ENCODE results near the gene USP35.

Gene USP35

GRCh38 chr11:78149646-78150045 lies 39.1 kb upstream of the USP35 start:
- H2AK5ac ChIP-seq (ENCODE audit: low read length), result no peak overlapping the region
- H3K4me3 ChIP-seq (ENCODE audit: low read length), result no peak overlapping the region
- H3K56ac ChIP-seq (ENCODE audit: low read length), result no peak overlapping the region
- DNase-seq, result no peak
- no peak overlapping the region for H2BK15ac ChIP-seq (replicated peaks; ENCODE audit: low read depth)
- no peaks in the 10 kb centered on the region for H3K4me1 ChIP-seq (ENCODE audit: control insufficient read depth, low read depth, low read length)
- no peak overlapping the region for H2BK5ac ChIP-seq (ENCODE audit: low read length)
- H3K18ac ChIP-seq (ENCODE audit: low read length), result no peak overlapping the region
- WGBS (ENCODE audit: extremely low coverage, insufficient coverage, low lambda C conversion rate), result no CpG with 5 or more reads among the region's 1 CpG
- no peak overlapping the region for H2BK120ac ChIP-seq (ENCODE audit: low read depth, low read length)
- H3K27me3 ChIP-seq (ENCODE audit: insufficient read depth, low read length, poor library complexity), result no peaks in the 10 kb centered on the region
- no peak overlapping the region for H4K8ac ChIP-seq (ENCODE audit: low read depth, low read length)
- H3K36me3 ChIP-seq (ENCODE audit: control insufficient read depth, insufficient read depth, low read length), result no peaks in the 10 kb centered on the region
- no peak overlapping the region for H3K4me2 ChIP-seq (ENCODE audit: low read length)
- no peaks in the 10 kb centered on the region for H3K79me2 ChIP-seq (ENCODE audit: control insufficient read depth, insufficient read depth, low read length)
- no peak overlapping the region for H3K9ac ChIP-seq (ENCODE audit: low read length)
- no peak overlapping the region for H3K27ac ChIP-seq (ENCODE audit: low read depth, low read length)
- H3K4ac ChIP-seq (ENCODE audit: low read depth, low read length), result no peak overlapping the region
- no peaks in the 10 kb centered on the region for H3K79me1 ChIP-seq (ENCODE audit: low read length)
- no peak overlapping the region for H4K5ac ChIP-seq (ENCODE audit: low read length)
- H3K23ac ChIP-seq (ENCODE audit: low read length), result no peak overlapping the region

GRCh38 chr11:78150346-78150745 lies 38.4 kb upstream of the USP35 start:
- no peak for DNase-seq
- Histone ChIP-seq H4K8ac (ENCODE audit: low read depth, low read length) (no peak overlapping the region), H2BK15ac (replicated peaks; ENCODE audit: low read depth) (no peak overlapping the region), H2BK120ac (ENCODE audit: low read depth, low read length) (no peak overlapping the region), H3K56ac (ENCODE audit: low read length) (no peak overlapping the region), H2BK5ac (ENCODE audit: low read length) (no peak overlapping the region), H3K23ac (ENCODE audit: low read length) (no peak overlapping the region), H3K9ac (ENCODE audit: low read length) (no peak overlapping the region), H3K4me1 (ENCODE audit: control insufficient read depth, low read depth, low read length) (no peaks in the 10 kb centered on the region), H3K79me2 (ENCODE audit: control insufficient read depth, insufficient read depth, low read length) (no peaks in the 10 kb centered on the region), H3K79me1 (ENCODE audit: low read length) (no peaks in the 10 kb centered on the region), H3K36me3 (ENCODE audit: control insufficient read depth, insufficient read depth, low read length) (no peaks in the 10 kb centered on the region), H3K4me2 (ENCODE audit: low read length) (no peak overlapping the region), H3K18ac (ENCODE audit: low read length) (no peak overlapping the region), H2AK5ac (ENCODE audit: low read length) (no peak overlapping the region), H3K27me3 (ENCODE audit: insufficient read depth, low read length, poor library complexity) (no peaks in the 10 kb centered on the region), H4K5ac (ENCODE audit: low read length) (no peak overlapping the region), H3K27ac (ENCODE audit: low read depth, low read length) (no peak overlapping the region), H3K4me3 (ENCODE audit: low read length) (no peak overlapping the region), H3K4ac (ENCODE audit: low read depth, low read length) (no peak overlapping the region)
- WGBS (ENCODE audit: extremely low coverage, insufficient coverage, low lambda C conversion rate), result no CpG with 5 or more reads among the region's 4 CpGs

- H3K4me2 ChIP-seq (ENCODE audit: low read length), result no peak overlapping the region
- H2BK15ac ChIP-seq (replicated peaks; ENCODE audit: low read depth), result no peak overlapping the region
- no peak overlapping the region for H4K8ac ChIP-seq (ENCODE audit: low read depth, low read length)
- H3K79me1 ChIP-seq (ENCODE audit: low read length), result no peaks in the 10 kb centered on the region
- H4K5ac ChIP-seq (ENCODE audit: low read length), result no peak overlapping the region
- no peak overlapping the region for H3K4ac ChIP-seq (ENCODE audit: low read depth, low read length)
- no peaks in the 10 kb centered on the region for H3K4me1 ChIP-seq (ENCODE audit: control insufficient read depth, low read depth, low read length)
- no peak overlapping the region for H3K9ac ChIP-seq (ENCODE audit: low read length)
- no peak overlapping the region for H3K56ac ChIP-seq (ENCODE audit: low read length)
- no peak overlapping the region for H2BK120ac ChIP-seq (ENCODE audit: low read depth, low read length)
- H2BK5ac ChIP-seq (ENCODE audit: low read length), result no peak overlapping the region
- no peak overlapping the region for H3K27ac ChIP-seq (ENCODE audit: low read depth, low read length)
- H2AK5ac ChIP-seq (ENCODE audit: low read length), result no peak overlapping the region
- no peaks in the 10 kb centered on the region for H3K36me3 ChIP-seq (ENCODE audit: control insufficient read depth, insufficient read depth, low read length)
- no peak overlapping the region for H3K4me3 ChIP-seq (ENCODE audit: low read length)
- no peaks in the 10 kb centered on the region for H3K79me2 ChIP-seq (ENCODE audit: control insufficient read depth, insufficient read depth, low read length)
- no peaks in the 10 kb centered on the region for H3K27me3 ChIP-seq (ENCODE audit: insufficient read depth, low read length, poor library complexity)
- H3K18ac ChIP-seq (ENCODE audit: low read length), result no peak overlapping the region
- no peak overlapping the region for H3K23ac ChIP-seq (ENCODE audit: low read length)
- no peak for DNase-seq
Measured at GRCh38 chr11:78150754-78151153, 38.0 kb upstream of the USP35 start.

- Histone ChIP-seq H2BK15ac (replicated peaks; ENCODE audit: low read depth) (no peak overlapping the region), H2BK120ac (ENCODE audit: low read depth, low read length) (no peak overlapping the region), H3K9ac (ENCODE audit: low read length) (no peak overlapping the region), H4K8ac (ENCODE audit: low read depth, low read length) (no peak overlapping the region), H3K36me3 (ENCODE audit: control insufficient read depth, insufficient read depth, low read length) (no peaks in the 10 kb centered on the region), H3K56ac (ENCODE audit: low read length) (no peak overlapping the region), H3K4ac (ENCODE audit: low read depth, low read length) (no peak overlapping the region), H4K5ac (ENCODE audit: low read length) (no peak overlapping the region), H3K23ac (ENCODE audit: low read length) (no peak overlapping the region), H3K4me1 (ENCODE audit: control insufficient read depth, low read depth, low read length) (no peaks in the 10 kb centered on the region), H3K27ac (ENCODE audit: low read depth, low read length) (no peak overlapping the region), H3K4me3 (ENCODE audit: low read length) (no peak overlapping the region), H3K18ac (ENCODE audit: low read length) (no peak overlapping the region), H2AK5ac (ENCODE audit: low read length) (no peak overlapping the region), H2BK5ac (ENCODE audit: low read length) (no peak overlapping the region), H3K79me1 (ENCODE audit: low read length) (no peaks in the 10 kb centered on the region), H3K79me2 (ENCODE audit: control insufficient read depth, insufficient read depth, low read length) (no peaks in the 10 kb centered on the region), H3K27me3 (ENCODE audit: insufficient read depth, low read length, poor library complexity) (no peaks in the 10 kb centered on the region), H3K4me2 (ENCODE audit: low read length) (no peak overlapping the region)
- DNase-seq, result no peak
Measured at GRCh38 chr11:78151804-78152203, 36.9 kb upstream of the USP35 start.

- Histone ChIP-seq H3K18ac (ENCODE audit: low read length) (no peak overlapping the region), H3K4me2 (ENCODE audit: low read length) (no peak overlapping the region), H4K5ac (ENCODE audit: low read length) (no peak overlapping the region), H3K27ac (ENCODE audit: low read depth, low read length) (no peak overlapping the region), H2BK15ac (replicated peaks; ENCODE audit: low read depth) (no peak overlapping the region), H3K79me1 (ENCODE audit: low read length) (no peaks in the 10 kb centered on the region), H3K4me3 (ENCODE audit: low read length) (no peak overlapping the region), H3K4me1 (ENCODE audit: control insufficient read depth, low read depth, low read length) (no peaks in the 10 kb centered on the region), H3K9ac (ENCODE audit: low read length) (no peak overlapping the region), H3K4ac (ENCODE audit: low read depth, low read length) (no peak overlapping the region), H3K56ac (ENCODE audit: low read length) (no peak overlapping the region), H4K8ac (ENCODE audit: low read depth, low read length) (no peak overlapping the region), H2AK5ac (ENCODE audit: low read length) (no peak overlapping the region), H3K23ac (ENCODE audit: low read length) (no peak overlapping the region), H3K27me3 (ENCODE audit: insufficient read depth, low read length, poor library complexity) (no peaks in the 10 kb centered on the region), H3K79me2 (ENCODE audit: control insufficient read depth, insufficient read depth, low read length) (no peaks in the 10 kb centered on the region), H3K36me3 (ENCODE audit: control insufficient read depth, insufficient read depth, low read length) (no peaks in the 10 kb centered on the region), H2BK5ac (ENCODE audit: low read length) (no peak overlapping the region), H2BK120ac (ENCODE audit: low read depth, low read length) (no peak overlapping the region)
- DNase-seq, result no peak
- no CpG with 5 or more reads among the region's 6 CpGs for WGBS (ENCODE audit: extremely low coverage, insufficient coverage, low lambda C conversion rate)
Measured at GRCh38 chr11:78156127-78156844, 32.4 kb upstream of the USP35 start.

- H3K79me2 ChIP-seq (ENCODE audit: control insufficient read depth, insufficient read depth, low read length), result no peaks in the 10 kb centered on the region
- H3K27me3 ChIP-seq (ENCODE audit: insufficient read depth, low read length, poor library complexity), result no peaks in the 10 kb centered on the region
- no peak overlapping the region for H3K56ac ChIP-seq (ENCODE audit: low read length)
- no peak overlapping the region for H2BK5ac ChIP-seq (ENCODE audit: low read length)
- no peak overlapping the region for H2BK120ac ChIP-seq (ENCODE audit: low read depth, low read length)
- H4K8ac ChIP-seq (ENCODE audit: low read depth, low read length), result no peak overlapping the region
- no peak overlapping the region for H3K23ac ChIP-seq (ENCODE audit: low read length)
- no peak overlapping the region for H3K4me3 ChIP-seq (ENCODE audit: low read length)
- no peak overlapping the region for H3K4ac ChIP-seq (ENCODE audit: low read depth, low read length)
- no peak overlapping the region for H2AK5ac ChIP-seq (ENCODE audit: low read length)
- H3K36me3 ChIP-seq (ENCODE audit: control insufficient read depth, insufficient read depth, low read length), result no peaks in the 10 kb centered on the region
- DNase-seq, result no peak
- no peak overlapping the region for H3K18ac ChIP-seq (ENCODE audit: low read length)
- H2BK15ac ChIP-seq (replicated peaks; ENCODE audit: low read depth), result no peak overlapping the region
- H3K27ac ChIP-seq (ENCODE audit: low read depth, low read length), result no peak overlapping the region
- no peaks in the 10 kb centered on the region for H3K4me1 ChIP-seq (ENCODE audit: control insufficient read depth, low read depth, low read length)
- no peaks in the 10 kb centered on the region for H3K79me1 ChIP-seq (ENCODE audit: low read length)
- no peak overlapping the region for H4K5ac ChIP-seq (ENCODE audit: low read length)
- H3K9ac ChIP-seq (ENCODE audit: low read length), result no peak overlapping the region
- H3K4me2 ChIP-seq (ENCODE audit: low read length), result no peak overlapping the region
- WGBS (ENCODE audit: extremely low coverage, insufficient coverage, low lambda C conversion rate), result no CpG with 5 or more reads among the region's 6 CpGs
Measured at GRCh38 chr11:78158987-78159652, 29.6 kb upstream of the USP35 start.

All from mesendoderm (in vitro differentiated cells).